ENCODE measurements around the gene SCD. TPM values are rescaled to one million over a fixed set of nuclear protein-coding genes. Genes with fewer than 3 reads are reported as not detected.

The SCD gene
- total and polyA plus RNA-seq, 2 of the 13 experiments (the other 11 are each of a cell fraction or from before 2014, with no cell fraction given) = 492 to 512 TPM

- peaks cover 0 to 4% of the 10 kb centered on the region in 2 experiments; a peak in 1 of 5 replicates for H3K27me3 ChIP-seq (ENCODE audit: control insufficient read depth in 1 of 2, insufficient read depth in 2 of 2, low read length in 2 of 2)
- no peak overlapping the region for H3K27ac ChIP-seq (ENCODE audit: extremely low read length, insufficient read depth, low read length)
- in situ Hi-C loops (cut with HindIII; ENCODE audit: extremely low pct_ligation_motif_present, low pct_unique_long_range_greater_than_20kb) = no loop called here
- intact Hi-C loops (cut with micrococcal nuclease; ENCODE audit: unreplicated experiment) = loop anchor here (10.0 kb wide), 1 partner anchor 47 kb away; no protein-coding TSS in a partner anchor
- TF ChIP-seq ZNF263 (CRISPR knock-in tag; IDR thresholded peaks at IDR 0.05) = no peak
- no peak for TF ChIP-seq ZNF788 (CRISPR knock-in tag; IDR thresholded peaks at IDR 0.05; ENCODE audit: borderline replicate concordance)
- TF ChIP-seq ZNF503 (CRISPR knock-in tag; IDR thresholded peaks at IDR 0.05) = no peak
- no peak for TF ChIP-seq CHD2 (IDR thresholded peaks at IDR 0.05; ENCODE audit: low read depth, low read length)
- no peak for TF ChIP-seq ZNF761 (CRISPR knock-in tag; conservative IDR thresholded peaks at IDR 0.05)
- TF ChIP-seq SMAD3 (CRISPR knock-in tag; IDR thresholded peaks at IDR 0.05) = no peak
- TF ChIP-seq THRA (CRISPR knock-in tag; IDR thresholded peaks at IDR 0.05; ENCODE audit: borderline replicate concordance) = no peak
- TF ChIP-seq ZNF20 (CRISPR knock-in tag; IDR thresholded peaks at IDR 0.05) = no peak
- no peak for TF ChIP-seq ZNF562 (CRISPR knock-in tag; IDR thresholded peaks at IDR 0.05; ENCODE audit: borderline replicate concordance)
- TF ChIP-seq TFAP4 (IDR thresholded peaks at IDR 0.05; ENCODE audit: borderline replicate concordance, low read depth) = no peak
- no peak for TF ChIP-seq ZFX (CRISPR knock-in tag; IDR thresholded peaks at IDR 0.05; ENCODE audit: low read depth)
- no peak for TF ChIP-seq MYC (CRISPR knock-in tag; IDR thresholded peaks at IDR 0.05; ENCODE audit: borderline replicate concordance)
- no peak for TF ChIP-seq MZF1 (CRISPR knock-in tag; IDR thresholded peaks at IDR 0.05; ENCODE audit: borderline replicate concordance)
- TF ChIP-seq PLRG1 (conservative IDR thresholded peaks at IDR 0.05) = no peak
- no peak for TF ChIP-seq ZSCAN21 (CRISPR knock-in tag; IDR thresholded peaks at IDR 0.05; ENCODE audit: borderline replicate concordance)
- no peak for TF ChIP-seq ZNF180 (CRISPR knock-in tag; IDR thresholded peaks at IDR 0.05; ENCODE audit: borderline replicate concordance, low read depth)
- FAIRE-seq (no peak), DNase-seq (ENCODE audit: low spot score) (no peak), ATAC-seq (no peak)
- BruUV-seq (replicated peaks) = no TSS peak
- ChIA-PET POLR2A (interaction anchor here (6.4 kb wide), 1 partner anchor 32 kb away, joined by 287 read pairs; the partner anchor contains the start of gene SCD), CTCF (ENCODE audit: low intra/inter-chr PET ratio, low total read pairs) (no interaction called here)
- no peaks in the 10 kb centered on the region for H3K9me3 ChIP-seq (ENCODE audit: low read length)
- H3K4me2 ChIP-seq (ENCODE audit: low read depth, low read length) = no peak overlapping the region
- H4K20me1 ChIP-seq (ENCODE audit: insufficient read depth, low read length) = no peaks in the 10 kb centered on the region; the same call in 1 of the 2 replicates
- peaks cover 23% of the 10 kb centered on the region for H3K79me2 ChIP-seq (ENCODE audit: insufficient read depth, low read length)
- H2AFZ ChIP-seq (ENCODE audit: low read length) = no peak overlapping the region
- WGBS (ENCODE audit: low lambda C conversion rate) = 97% methylated on average over 5 of the region's 5 CpGs
- peaks cover 12% of the 10 kb centered on the region; the same call in 1 of the 2 replicates for H3K4me1 ChIP-seq (ENCODE audit: insufficient read depth, low read length)
- H3K9ac ChIP-seq (ENCODE audit: insufficient read depth, low read depth, low read length) = no peak overlapping the region
- H3K36me3 ChIP-seq (replicated peaks in 1 of 2; ENCODE audit: control insufficient read depth in 1 of 2, insufficient read depth in 2 of 2, low read length in 2 of 2) = peaks cover 0 to 7% of the 10 kb centered on the region in 2 experiments; a peak in 3 of 5 replicates
- H3K4me3 ChIP-seq (replicated peaks in 1 of 3; ENCODE audit: insufficient read depth in 1 of 3, low read depth in 2 of 3, low read length in 3 of 3) = no peak overlapping the region
These were observed 30.8 kb downstream of the SCD start for GRCh38 chr10:100377830-100378229.
